AG09309 (cell line): ENCODE data around the gene KLHL2.
A peak's percentile ranks its signal among the peaks of the same experiment; 100 is the strongest.
"Not testable (repeated sequence)": the region's sequence is repeated elsewhere in the genome, so short reads cannot be mapped to it uniquely, and the experiment has no call there.

Experiments
- DNase-seq: peaks from one replicate; pipeline ENCODE4 v3.0.0-alpha.2; 2010; ENCODE audit warnings: low read depth
- H3K4me3 ChIP-seq: 2 replicates; pipeline ENCODE4 v1.5.1; 2011; ENCODE audit warnings: mild to moderate bottlenecking, low read depth, low read length, moderate library complexity; ENCODE audit not compliant: control insufficient read depth
- TF ChIP-seq, protein P1 (sequence below): IDR thresholded peaks from 2 replicates; pipeline ENCODE4 v1.5.1; 2011; ENCODE audit warnings: mild to moderate bottlenecking, low read depth, low read length, inconsistent platforms; ENCODE audit not compliant: insufficient read depth, control insufficient read depth; ENCODE audit errors: missing control alignments

Gene KLHL2, protein sequence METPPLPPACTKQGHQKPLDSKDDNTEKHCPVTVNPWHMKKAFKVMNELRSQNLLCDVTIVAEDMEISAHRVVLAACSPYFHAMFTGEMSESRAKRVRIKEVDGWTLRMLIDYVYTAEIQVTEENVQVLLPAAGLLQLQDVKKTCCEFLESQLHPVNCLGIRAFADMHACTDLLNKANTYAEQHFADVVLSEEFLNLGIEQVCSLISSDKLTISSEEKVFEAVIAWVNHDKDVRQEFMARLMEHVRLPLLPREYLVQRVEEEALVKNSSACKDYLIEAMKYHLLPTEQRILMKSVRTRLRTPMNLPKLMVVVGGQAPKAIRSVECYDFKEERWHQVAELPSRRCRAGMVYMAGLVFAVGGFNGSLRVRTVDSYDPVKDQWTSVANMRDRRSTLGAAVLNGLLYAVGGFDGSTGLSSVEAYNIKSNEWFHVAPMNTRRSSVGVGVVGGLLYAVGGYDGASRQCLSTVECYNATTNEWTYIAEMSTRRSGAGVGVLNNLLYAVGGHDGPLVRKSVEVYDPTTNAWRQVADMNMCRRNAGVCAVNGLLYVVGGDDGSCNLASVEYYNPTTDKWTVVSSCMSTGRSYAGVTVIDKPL

DNA sequence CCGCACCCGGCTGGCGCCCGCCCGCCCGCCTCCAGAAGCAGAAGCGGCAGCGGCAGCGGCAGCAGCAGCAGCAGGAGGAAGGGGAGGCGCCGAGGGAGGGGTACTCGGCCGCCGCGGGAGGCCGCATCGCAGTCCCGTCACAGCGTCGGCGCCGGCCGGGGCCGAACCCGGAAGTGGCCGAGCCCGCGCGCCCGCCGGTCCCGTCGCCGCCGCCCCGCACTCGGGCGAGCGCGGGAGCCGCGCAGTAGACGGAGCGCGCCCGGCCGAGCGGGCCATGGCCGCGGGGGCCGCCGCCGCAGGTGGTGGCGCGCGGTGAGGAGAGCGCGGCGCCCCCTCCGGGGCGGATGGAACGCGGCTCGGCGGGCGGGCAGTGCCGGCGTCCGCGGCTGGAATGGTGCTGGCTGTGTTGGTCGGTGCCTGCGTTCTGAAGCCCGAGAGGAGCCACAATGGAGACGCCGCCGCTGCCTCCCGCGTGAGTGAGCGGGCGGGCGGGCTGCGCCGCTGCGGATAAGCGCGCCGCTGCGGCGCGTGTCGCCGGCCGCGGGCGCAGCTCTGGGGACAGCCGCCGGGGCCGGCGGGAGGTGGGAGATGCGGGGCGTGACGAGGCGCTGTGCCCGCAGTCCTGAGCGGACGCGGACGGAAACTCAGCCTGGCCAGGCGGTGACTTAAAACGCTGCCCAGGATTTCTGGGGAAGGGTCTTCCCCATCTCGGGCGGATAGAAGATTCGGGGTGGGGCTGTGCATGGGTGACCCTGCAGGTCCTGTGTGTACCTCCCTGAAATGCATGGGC is at the start of gene KLHL2:
Gene KLHL2, plus strand, starts transcription at position 131 of the 790 bp plus-strand sequence. Its CDS starts 316 bp downstream, at position 447.
- H3K4me3 ChIP-seq = peak within 1 kb of the TSS; percentile 73
- no peak for DNase-seq
- TF ChIP-seq, protein P1, sequence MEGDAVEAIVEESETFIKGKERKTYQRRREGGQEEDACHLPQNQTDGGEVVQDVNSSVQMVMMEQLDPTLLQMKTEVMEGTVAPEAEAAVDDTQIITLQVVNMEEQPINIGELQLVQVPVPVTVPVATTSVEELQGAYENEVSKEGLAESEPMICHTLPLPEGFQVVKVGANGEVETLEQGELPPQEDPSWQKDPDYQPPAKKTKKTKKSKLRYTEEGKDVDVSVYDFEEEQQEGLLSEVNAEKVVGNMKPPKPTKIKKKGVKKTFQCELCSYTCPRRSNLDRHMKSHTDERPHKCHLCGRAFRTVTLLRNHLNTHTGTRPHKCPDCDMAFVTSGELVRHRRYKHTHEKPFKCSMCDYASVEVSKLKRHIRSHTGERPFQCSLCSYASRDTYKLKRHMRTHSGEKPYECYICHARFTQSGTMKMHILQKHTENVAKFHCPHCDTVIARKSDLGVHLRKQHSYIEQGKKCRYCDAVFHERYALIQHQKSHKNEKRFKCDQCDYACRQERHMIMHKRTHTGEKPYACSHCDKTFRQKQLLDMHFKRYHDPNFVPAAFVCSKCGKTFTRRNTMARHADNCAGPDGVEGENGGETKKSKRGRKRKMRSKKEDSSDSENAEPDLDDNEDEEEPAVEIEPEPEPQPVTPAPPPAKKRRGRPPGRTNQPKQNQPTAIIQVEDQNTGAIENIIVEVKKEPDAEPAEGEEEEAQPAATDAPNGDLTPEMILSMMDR = no peak

- DNase-seq = no peak
- TF ChIP-seq, protein P1 = no peak
- H3K4me3 ChIP-seq = no peak overlapping the region
Observed at GRCh38 chr4:165158762-165159161, 48.6 kb upstream of the KLHL2 start.

GRCh38 chr4:165164257-165164656 is 43.1 kb upstream of the KLHL2 start:
- DNase-seq = no peak
- TF ChIP-seq, protein P1 = no peak
- no peak overlapping the region for H3K4me3 ChIP-seq

DNA sequence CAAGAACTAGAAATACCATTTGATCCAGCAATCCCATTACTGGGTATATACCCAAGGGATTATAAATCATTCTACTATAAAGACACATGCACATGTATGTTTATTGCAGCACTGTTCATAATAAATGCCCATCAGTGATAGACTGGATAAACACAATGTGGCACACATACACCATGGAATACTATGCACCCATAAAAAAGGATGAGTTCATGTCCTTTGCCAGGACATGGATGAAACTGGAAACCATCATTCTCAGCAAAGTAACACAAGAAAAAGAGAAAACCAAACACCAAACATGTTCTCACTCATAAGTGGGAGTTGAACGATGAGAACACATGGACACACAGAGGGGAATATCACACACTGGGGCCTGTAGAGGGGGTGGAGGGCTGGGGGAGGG is 40.5 kb upstream of the KLHL2 start:
- not testable (repeated sequence) for H3K4me3 ChIP-seq, DNase-seq

DNA sequence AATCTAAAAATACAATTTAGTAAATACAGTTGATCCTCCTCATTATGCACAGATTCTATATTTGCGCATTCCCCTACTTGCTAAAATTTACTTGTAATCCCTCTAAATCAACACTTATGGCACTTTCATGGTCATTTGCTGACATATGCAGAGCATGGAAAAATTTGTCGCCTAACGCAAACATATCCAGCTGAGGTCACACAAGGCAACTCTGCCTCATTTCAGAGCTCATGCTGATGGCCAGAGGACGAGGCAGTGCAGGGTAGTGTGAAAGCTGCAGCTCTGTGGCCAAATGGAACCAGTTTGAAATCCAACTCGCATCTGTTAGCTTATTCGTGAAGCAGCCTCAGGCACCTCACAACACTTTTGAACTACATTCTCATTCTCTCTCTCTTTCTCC is 39.7 kb upstream of the KLHL2 start:
- H3K4me3 ChIP-seq = no peak overlapping the region
- DNase-seq = no peak
- TF ChIP-seq, protein P1 = no peak

GRCh38 chr4:165170819-165171218 is 36.5 kb upstream of the KLHL2 start:
- H3K4me3 ChIP-seq = no peak overlapping the region
- DNase-seq = no peak
- TF ChIP-seq, protein P1 = no peak

GRCh38 chr4:165175470-165175869 is 31.9 kb upstream of the KLHL2 start:
- H3K4me3 ChIP-seq, DNase-seq: not testable (repeated sequence)
